Measurements from ENCODE around the gene TFDP2.
"Not testable (repeated sequence)": the region's sequence is repeated elsewhere in the genome, so short reads cannot be mapped to it uniquely, and the experiment has no call there.

Gene TFDP2

GRCh38 chr3:142007710-142008399, 141.5 kb downstream of the TFDP2 start:
- no peak for DNase-seq (ENCODE audit: low read depth)
- no peak for TF ChIP-seq CTCF (IDR thresholded peaks at IDR 0.05; ENCODE audit: low read length, missing control alignments)
- no peak overlapping the region for H3K4me3 ChIP-seq (replicated peaks; ENCODE audit: low read depth, low read length)

GRCh38 chr3:142004957-142005356, 144.4 kb downstream of the TFDP2 start:
- not testable (repeated sequence) for DNase-seq (ENCODE audit: low read depth); H3K4me3 ChIP-seq (replicated peaks; ENCODE audit: low read depth, low read length)

DNA sequence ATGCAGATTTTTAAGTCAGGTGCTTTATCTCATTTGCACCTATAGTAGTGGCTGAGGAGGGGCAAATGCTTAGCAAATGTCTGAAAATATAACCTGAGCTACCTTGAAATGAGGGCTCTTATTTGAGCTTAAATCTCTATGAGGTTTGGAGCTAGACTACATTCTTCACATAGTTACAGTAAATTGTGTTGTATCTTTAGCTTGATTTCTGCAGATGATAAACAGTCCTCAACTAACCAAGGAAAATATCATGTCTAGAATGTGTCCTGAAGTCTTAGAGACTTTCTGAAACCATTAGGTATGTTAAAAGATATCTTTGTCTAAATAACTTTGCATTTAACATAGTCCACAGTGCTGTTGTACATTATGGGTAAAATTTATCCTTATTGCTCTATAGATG, 145.3 kb downstream of the TFDP2 start:
- H3K4me3 ChIP-seq (replicated peaks; ENCODE audit: low read depth, low read length), result no peak overlapping the region
- DNase-seq (ENCODE audit: low read depth), result no peak
- TF ChIP-seq CTCF (IDR thresholded peaks at IDR 0.05; ENCODE audit: low read length, missing control alignments), result no peak

GRCh38 chr3:142003291-142003690, 146.1 kb downstream of the TFDP2 start:
- DNase-seq (ENCODE audit: low read depth), result no peak
- no peak overlapping the region for H3K4me3 ChIP-seq (replicated peaks; ENCODE audit: low read depth, low read length)
- TF ChIP-seq CTCF (IDR thresholded peaks at IDR 0.05; ENCODE audit: low read length, missing control alignments), result no peak

DNA sequence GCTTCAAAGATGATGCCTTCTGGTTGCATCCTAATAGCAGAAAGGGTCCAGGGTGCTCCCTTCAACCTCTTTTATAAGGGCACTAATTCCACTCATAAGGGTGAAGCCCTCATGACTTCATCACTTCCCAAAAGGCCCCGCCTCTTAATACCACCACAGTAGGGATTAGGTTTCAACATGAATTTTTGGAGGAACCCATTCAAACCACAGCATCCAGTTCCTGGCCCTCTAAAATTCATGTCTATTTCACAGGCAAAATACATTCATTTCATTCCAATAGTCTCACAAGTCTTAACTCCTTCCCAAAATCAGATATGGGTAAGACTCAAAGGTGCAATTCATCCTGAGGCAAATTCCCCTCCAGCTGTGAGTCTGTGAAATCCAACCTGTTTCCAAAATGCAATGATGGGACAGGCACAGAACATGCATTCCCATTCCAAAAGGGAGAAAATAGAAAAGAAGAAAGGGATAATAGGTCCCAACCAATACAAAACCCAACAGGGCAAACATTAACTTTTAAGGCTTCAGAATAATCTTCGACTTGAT, 148.9 kb downstream of the TFDP2 start:
- H3K4me3 ChIP-seq (replicated peaks; ENCODE audit: low read depth, low read length), result no peak overlapping the region
- no peak for DNase-seq (ENCODE audit: low read depth)
- no peak for TF ChIP-seq CTCF (IDR thresholded peaks at IDR 0.05; ENCODE audit: low read length, missing control alignments)

GRCh38 chr3:141998669-141999290, 150.6 kb downstream of the TFDP2 start:
- peak; percentile 41 for TF ChIP-seq CTCF (IDR thresholded peaks at IDR 0.05; ENCODE audit: low read length, missing control alignments)
- DNase-seq (ENCODE audit: low read depth), result peak; percentile 44
- H3K4me3 ChIP-seq (replicated peaks; ENCODE audit: low read depth, low read length), result no peak overlapping the region

DNA sequence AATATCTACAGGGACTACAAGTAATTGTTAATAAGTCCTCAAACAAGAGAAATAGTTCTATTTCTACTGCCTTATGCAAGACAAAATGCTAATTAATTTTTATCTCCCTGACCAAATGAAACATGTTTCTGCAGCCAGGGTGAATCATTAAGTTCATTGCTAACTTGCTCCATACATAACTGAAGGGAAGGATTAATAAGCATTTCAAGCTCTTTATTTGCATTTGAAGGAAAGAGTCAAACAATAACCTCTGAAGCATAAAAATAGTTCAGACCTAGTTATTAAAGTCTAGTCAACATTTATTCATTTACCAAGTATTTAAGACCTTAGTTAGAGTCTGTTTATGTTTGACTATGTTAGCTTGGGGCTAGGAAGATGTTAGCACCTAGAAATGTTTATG, 152.9 kb downstream of the TFDP2 start:
- DNase-seq (ENCODE audit: low read depth), result no peak
- H3K4me3 ChIP-seq (replicated peaks; ENCODE audit: low read depth, low read length), result no peak overlapping the region
- TF ChIP-seq CTCF (IDR thresholded peaks at IDR 0.05; ENCODE audit: low read length, missing control alignments), result no peak

Measured in fibroblast of pulmonary artery (primary cell).